GM21447 (cell line): ENCODE data around the gene RNASET2.
"Not testable (repeated sequence)": the region's sequence is repeated elsewhere in the genome, so short reads cannot be mapped to it uniquely, and the experiment has no call there.

Experiments
- ATAC-seq: cut with Tn5 transposase; IDR thresholded peaks from one replicate; pipeline ENCODE4 v1.9.1; 2021; ENCODE audit not compliant: unreplicated experiment

Gene RNASET2

DNA sequence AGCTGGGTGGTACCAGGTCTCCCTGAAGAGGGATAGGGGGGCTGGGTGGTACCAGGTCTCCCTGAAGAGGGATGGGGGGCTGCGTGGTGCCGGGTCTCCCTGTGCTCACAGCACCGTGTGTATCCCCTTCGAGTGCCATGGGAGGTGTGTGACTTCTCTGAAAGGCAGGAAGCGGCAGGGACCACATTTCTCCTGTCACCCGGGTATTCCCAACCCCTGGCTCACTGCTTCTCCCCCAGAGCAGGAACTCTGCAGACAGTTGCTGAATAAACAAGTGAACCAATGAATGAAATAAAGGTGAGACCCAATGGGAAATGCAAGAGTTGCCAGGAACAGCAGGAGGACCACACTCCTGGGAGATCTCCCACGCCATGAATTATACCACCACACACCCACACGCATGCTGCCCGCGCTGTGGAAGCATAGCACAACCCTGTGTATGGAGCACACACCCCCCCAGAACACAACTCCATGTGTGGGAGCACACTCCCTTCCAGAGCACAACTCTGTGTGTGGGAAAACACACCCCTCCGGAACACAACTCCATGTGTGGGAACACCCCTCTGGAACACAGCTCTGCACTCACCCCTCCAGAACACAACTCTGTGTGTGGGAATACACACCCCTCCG is 50.7 kb downstream of the RNASET2 start:
- no peak for ATAC-seq

GRCh38 chr6:166905013-166905412 is 51.3 kb downstream of the RNASET2 start:
- no peak for ATAC-seq

DNA sequence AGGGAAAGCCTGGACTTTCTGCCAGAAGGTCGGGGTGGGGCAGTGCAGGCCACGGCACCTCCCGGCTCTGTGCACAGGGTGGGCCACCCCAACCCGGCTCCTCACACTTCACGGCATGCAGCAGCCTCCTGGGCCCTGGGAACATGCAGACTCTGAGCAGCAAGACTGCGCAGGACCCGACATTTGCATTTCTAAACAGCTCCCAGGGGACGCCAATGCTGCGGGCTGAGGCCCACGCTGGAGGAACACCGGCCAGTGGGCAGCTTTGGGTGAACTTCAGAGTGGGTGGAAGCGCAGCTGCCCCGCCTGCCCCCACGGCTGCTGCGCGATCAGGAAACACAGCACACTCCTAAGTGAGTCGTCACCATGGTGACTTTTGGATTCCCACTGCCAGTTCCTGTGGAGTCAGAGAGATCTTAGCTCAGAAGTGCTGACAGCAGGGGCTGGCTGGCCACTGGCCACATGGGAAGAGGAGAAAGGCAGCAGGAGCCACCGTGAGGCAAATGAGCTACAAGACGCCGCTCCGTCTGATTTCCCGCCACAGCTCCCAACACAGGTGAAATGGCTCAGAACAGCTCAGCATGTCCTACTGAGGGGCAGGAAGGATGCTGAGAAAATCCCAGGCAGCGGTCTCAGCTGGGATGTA is 52.1 kb downstream of the RNASET2 start:
- ATAC-seq = no peak

GRCh38 chr6:166903500-166903899 is 52.9 kb downstream of the RNASET2 start:
- no peak for ATAC-seq

DNA sequence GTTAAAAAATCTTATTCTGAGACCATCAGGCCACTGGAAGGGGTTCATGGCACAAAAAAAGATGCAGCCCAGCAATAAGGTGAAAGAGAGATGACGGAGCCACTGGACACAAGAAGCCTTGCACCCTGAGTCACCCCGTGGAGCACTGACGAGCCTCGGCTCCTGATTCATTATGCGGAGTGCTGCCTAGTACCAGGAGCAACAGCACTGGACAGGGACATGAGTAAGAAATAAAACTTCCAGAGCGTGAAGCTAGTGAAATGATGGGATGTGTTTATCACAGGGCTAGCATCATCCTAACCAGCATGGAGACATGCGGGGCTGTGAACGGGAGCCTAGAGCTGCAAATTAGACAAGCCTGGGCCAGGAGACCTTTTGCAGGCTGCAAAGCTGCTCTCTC is 53.3 kb downstream of the RNASET2 start:
- no peak for ATAC-seq

GRCh38 chr6:166902211-166902755 is 54.1 kb downstream of the RNASET2 start:
- no peak for ATAC-seq

- no peak for ATAC-seq
Observed at GRCh38 chr6:166901626-166902025, 54.7 kb downstream of the RNASET2 start.

DNA sequence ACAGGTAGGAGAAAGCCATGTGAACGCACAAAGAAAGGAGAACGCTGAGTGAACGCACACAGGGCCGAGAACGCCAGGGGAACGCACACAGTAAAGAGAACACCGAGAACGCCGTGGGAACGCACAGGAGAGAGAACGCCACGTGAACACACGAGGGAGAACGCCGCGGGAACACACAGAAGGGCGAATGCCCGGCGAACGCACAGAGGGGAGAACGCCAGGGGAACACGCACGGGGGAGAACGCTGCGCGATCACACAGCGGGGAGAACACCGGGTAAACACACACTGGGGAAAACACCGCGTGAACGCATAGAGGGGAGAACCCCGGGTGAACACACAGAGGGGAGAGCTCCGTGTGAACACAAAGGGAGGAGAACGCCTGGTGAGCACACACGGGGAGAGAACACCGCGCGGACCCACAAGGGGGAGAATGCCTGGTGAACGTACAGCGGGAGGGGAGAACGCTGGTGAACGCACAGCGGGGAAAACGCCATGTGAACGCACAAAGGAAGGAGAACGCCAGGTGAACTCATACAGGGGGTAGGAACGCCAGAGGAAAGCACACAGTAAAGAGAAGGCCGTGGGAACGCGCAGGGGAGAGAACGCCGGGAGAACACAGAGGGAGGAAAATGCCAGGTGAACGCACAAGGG is 55.3 kb downstream of the RNASET2 start:
- no peak for ATAC-seq

- no peak for ATAC-seq
Observed at GRCh38 chr6:166900130-166900708, 56.1 kb downstream of the RNASET2 start.

- ATAC-seq = no peak
Observed at GRCh38 chr6:166898910-166899309, 57.4 kb downstream of the RNASET2 start.

DNA sequence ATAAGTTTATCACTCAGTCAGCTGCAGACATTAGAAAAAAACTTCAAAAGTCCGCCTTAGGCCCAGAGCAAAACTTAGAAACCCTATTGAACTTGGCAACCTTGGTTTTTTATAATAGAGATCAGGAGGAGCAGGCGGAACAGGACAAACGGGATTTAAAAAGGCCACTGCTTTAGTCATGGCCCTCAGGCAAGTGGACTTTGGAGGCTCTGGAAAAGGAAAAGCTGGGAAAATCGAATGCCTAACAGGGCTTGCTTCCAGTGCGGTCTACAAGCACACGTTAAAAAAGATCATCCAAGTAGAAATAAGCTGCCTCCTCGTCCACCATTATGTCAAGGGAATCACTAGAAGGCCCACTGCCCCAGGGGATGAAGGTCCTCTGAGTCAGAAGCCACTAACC is 61.7 kb downstream of the RNASET2 start:
- not testable (repeated sequence) for ATAC-seq

- not testable (repeated sequence) for ATAC-seq
Observed at GRCh38 chr6:166892472-166892871, 63.9 kb downstream of the RNASET2 start.

GRCh38 chr6:166886773-166887172 is 69.6 kb downstream of the RNASET2 start:
- not testable (repeated sequence) for ATAC-seq

GRCh38 chr6:166884958-166885357 is 71.4 kb downstream of the RNASET2 start:
- ATAC-seq = not testable (repeated sequence)

DNA sequence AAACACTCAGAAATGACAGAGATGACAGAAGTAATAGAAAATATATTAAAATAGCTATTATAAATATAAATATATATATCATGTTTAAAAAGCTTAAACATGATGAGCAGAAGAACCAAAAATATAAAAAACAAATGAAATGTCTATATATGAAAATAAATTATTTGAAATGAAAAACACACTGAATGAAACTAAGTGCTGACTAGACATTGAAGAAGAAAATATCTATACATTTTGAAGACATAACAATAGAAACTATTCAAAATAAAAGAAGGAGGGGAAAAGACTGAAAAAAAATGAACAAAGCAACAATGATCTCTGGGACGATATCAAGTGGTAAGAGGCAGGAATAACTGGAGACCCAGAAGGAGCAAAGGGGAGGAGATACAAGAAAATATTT is 76.8 kb downstream of the RNASET2 start:
- ATAC-seq = no peak
